Measurements from ENCODE around the gene CTAGE1. TPM values are rescaled to one million over a fixed set of nuclear protein-coding genes. Genes with fewer than 3 reads are reported as not detected.
"Not testable (repeated sequence)": the region's sequence is repeated elsewhere in the genome, so short reads cannot be mapped to it uniquely, and the experiment has no call there.

CTAGE1 gene
- total and polyA plus RNA-seq, 8 donors = not detected

GRCh38 chr18:22403950-22404349 lies 13.8 kb downstream of the CTAGE1 start:
- Histone ChIP-seq H3K27me3 (no peaks in the 10 kb centered on the region), H3K27ac (no peak overlapping the region), H3K4me1 (no peaks in the 10 kb centered on the region), H3K9me3 (no peaks in the 10 kb centered on the region), H3K4me3 (no peak overlapping the region), H3K36me3 (no peaks in the 10 kb centered on the region)
- no peak for TF ChIP-seq CTCF (IDR thresholded peaks at IDR 0.05)
- no peak for DNase-seq
- 95 to 96% methylated on average over 3 of the region's 3 CpGs for WGBS, 2 donors
- intact Hi-C loops (cut with DNase I) = no loop called here
- ATAC-seq = no peak
- FAIRE-seq = no peak

- no peaks in the 10 kb centered on the region for H3K9me3 ChIP-seq
- H3K4me3 ChIP-seq = no peak overlapping the region
- FAIRE-seq (no peak), DNase-seq (no peak), ATAC-seq (peak in 1 of 4 donors; percentile 36)
- H3K27ac ChIP-seq = no peak overlapping the region
- no peaks in the 10 kb centered on the region for H3K4me1 ChIP-seq
- intact Hi-C loops (cut with DNase I) = no loop called here
- WGBS, 2 donors = 62 to 65% methylated on average over 3 of the region's 3 CpGs
- no peaks in the 10 kb centered on the region for H3K36me3 ChIP-seq
- no peak for TF ChIP-seq CTCF (IDR thresholded peaks at IDR 0.05)
- H3K27me3 ChIP-seq = no peaks in the 10 kb centered on the region
These were observed 17.8 kb downstream of the CTAGE1 start for GRCh38 chr18:22399949-22400348.

- Histone ChIP-seq H3K4me1 (no peaks in the 10 kb centered on the region), H3K27me3 (no peaks in the 10 kb centered on the region), H3K27ac (no peak overlapping the region), H3K4me3 (no peak overlapping the region), H3K9me3 (no peaks in the 10 kb centered on the region), H3K36me3 (no peaks in the 10 kb centered on the region)
- intact Hi-C loops (cut with DNase I) = no loop called here
- DNase-seq (no peak), FAIRE-seq (no peak), ATAC-seq (no peak)
- WGBS, 2 donors = 64 to 68% methylated on average over 4 of the region's 4 CpGs
- no peak for TF ChIP-seq CTCF (IDR thresholded peaks at IDR 0.05)
These were observed 19.3 kb downstream of the CTAGE1 start for GRCh38 chr18:22398464-22398863.

- ATAC-seq (no peak), DNase-seq (no peak), FAIRE-seq (no peak)
- TF ChIP-seq CTCF (IDR thresholded peaks at IDR 0.05) = no peak
- no peak overlapping the region for H3K4me3 ChIP-seq
- H3K27me3 ChIP-seq = no peaks in the 10 kb centered on the region
- H3K4me1 ChIP-seq = no peaks in the 10 kb centered on the region
- no peak overlapping the region for H3K27ac ChIP-seq
- intact Hi-C loops (cut with DNase I) = no loop called here
- 83 to 84% methylated on average over 5 of the region's 5 CpGs for WGBS, 2 donors
- no peaks in the 10 kb centered on the region for H3K36me3 ChIP-seq
- H3K9me3 ChIP-seq = no peaks in the 10 kb centered on the region
These were observed 23.3 kb downstream of the CTAGE1 start for GRCh38 chr18:22394428-22394827.

DNA sequence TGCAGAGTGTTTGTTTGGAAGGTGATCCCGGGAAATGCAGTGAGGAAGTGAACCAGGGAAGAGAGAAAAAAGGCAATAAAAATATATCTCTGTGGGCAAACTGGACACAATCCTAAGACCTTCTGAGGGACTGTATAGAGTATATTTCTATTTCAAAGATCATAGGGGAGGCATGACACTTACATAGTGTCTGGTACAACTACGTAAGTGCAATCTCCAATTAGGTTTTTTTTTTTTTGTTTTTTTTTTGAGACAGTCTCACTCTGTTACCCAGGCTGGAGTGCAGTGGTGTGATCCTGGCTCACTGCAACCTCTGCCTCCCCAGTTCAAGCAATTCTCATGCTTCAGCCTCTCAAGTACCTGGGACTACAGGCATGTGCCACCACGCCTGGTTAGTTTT lies 24.6 kb downstream of the CTAGE1 start:
- intact Hi-C loops (cut with DNase I); H3K36me3 ChIP-seq; H3K4me3 ChIP-seq; ATAC-seq; H3K27ac ChIP-seq; H3K4me1 ChIP-seq; FAIRE-seq; H3K27me3 ChIP-seq; DNase-seq; H3K9me3 ChIP-seq: not testable (repeated sequence)
- 92 to 93% methylated on average over 3 of the region's 3 CpGs for WGBS, 2 donors

Measured in pancreas (tissue), 10 donors.